Left cardiac atrium (tissue), 4 donors: Measurements from ENCODE around the gene CHRND. TPM values are rescaled to one million over a fixed set of nuclear protein-coding genes. Genes with fewer than 3 reads are reported as not detected.
A peak's percentile ranks its signal among the peaks of the same experiment; 100 is the strongest.

Source experiments
- ATAC-seq, 2 donors: fragments of 200-7000 bp; cut with Tn5 transposase; one replicate each; pipeline ENCODE4 v1.9.1; 2020; ENCODE audit warnings: mild to moderate bottlenecking in 2 of 2, moderate library complexity in 2 of 2
- DNase-seq: peaks from one replicate; pipeline ENCODE4 v3.0.0-alpha.2; 2020
- intact Hi-C, 2 donors: fragments of 100-400 bp; cut with DNase I; formaldehyde crosslinking; loops; one replicate each; pipeline versions ENCODE4 v1.14.1 to v1.15.1; 2022 to 2023
- long read RNA-seq: library from polyadenylated mRNA; unstranded; transcript quantifications from one replicate; pipeline ENCODE4 v2.0.0, GENCODE V29; 2021
- total RNA-seq, 2 donors: library from RNA; stranded (reverse); fragmentation: NEBNext Ultra II Directional; extraction: Animal tissue kit (Norgen Biotek cat#: 25700); gene quantifications; one replicate each; pipeline ENCODE4 v1.2.1, GENCODE V29; 2021
- donor health status: DM: no; HTN: yes; CAD: no.
- donor health status: DM: no; HTN: yes; CAD: no; lungs with severe emphysema.
- donor health status: DM: yes; HTN: yes; CAD: no.
- donor health status: Dilated cardiomyopathy.

The CHRND gene
- total RNA-seq, result under 1 TPM in 1 of 2 donors, not detected in 1; 0.35 TPM
- long read RNA-seq, result 0 reads

DNA sequence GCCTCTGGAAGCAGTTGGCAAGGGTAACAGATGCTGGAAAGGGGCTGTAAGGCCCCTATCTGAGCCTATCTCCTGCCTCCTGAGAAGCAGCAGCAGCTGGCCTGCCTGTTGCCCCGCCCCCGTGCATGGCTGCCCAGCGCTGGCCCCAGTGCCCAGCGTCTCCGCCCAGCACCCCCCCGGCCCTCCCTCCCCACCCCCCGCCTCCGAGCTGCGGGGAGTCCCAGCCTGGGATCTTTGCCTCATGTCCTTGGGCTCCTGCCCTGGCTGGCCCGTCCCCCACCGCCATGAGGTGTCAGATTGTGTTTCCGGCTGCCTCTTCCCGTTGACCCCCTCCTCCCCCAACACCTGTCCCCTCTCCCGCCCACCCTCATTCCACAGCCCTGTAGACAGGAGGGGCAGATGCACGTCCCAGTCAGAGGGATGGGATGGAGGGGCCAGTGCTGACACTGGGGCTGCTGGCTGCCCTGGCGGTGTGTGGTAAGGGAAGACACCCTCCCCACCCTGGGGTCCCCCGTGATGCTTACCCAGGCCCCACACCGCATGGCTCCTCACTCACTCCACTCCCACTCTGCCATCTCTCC lies at the start of gene CHRND:
Gene CHRND (plus strand): TSS at position 370 of the 581 bp plus-strand sequence. CDS start 56 bp downstream, at position 426.
- no peak for DNase-seq
- intact Hi-C loops, result loop anchor here in 1 of 2 donors (10.0 kb wide), 1 partner anchor 621 kb away; no protein-coding TSS in a partner anchor

DNA sequence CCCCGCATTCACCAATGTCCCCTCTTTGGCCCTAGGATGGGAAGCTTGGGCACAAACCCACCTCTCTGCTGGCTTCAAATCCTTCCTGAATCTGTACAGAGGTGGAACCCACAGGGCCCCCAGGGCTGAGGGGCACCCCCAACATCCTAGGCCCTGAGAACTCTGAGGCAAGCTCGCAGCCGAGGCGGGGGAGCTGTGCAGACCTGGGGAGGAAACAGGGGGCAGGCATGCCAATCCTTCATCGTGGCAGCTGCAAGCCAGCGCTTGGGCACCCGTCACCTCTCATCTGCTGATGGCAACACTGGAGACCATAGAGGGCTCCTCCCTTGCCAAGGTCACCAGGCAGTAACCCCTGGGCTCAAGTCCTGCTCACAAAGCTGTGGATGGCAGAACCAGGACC lies 49.2 kb upstream of the CHRND start:
- intact Hi-C loops, result no loop called here
- no peak for DNase-seq
- no peak for ATAC-seq

More for the DNA sequence above, at the start of gene CHRND:
- ATAC-seq, result peak; percentile 27 to 71

DNA sequence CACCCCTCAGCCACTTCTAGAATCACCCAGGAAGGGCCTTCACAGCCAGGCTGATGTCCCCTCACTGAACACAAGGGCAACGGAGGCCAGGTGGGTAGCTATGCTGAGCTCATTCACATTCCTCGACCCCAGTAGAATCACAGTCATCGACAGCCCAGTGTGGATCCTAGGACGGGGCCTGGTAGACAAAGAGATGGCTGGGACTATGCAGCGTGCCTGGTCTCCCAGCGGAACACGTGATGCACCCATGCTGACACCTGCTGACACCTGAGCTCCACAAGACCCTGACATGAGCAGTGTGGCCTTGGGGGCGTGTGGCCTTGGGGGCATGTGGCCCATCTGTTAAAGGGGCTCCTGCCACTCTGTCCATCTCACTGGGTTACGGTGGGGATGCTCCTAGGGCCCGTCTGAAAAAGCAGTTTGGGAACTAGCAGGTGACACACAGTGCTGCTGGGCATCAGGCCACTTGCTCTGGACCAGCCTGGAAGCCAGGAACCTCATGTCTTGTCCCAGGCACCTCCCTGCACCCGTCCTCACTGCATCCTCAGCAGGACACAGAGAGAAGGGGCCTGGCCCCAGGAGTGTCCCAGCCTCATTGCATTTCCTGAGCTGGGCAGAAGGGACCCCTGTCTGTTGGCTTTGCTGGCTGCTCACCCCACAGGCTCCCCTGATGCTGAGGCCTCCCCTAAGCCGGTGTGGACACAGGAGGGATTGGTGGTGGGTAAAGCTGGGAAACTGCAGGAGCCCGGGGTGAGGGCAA lies 48.0 kb upstream of the CHRND start:
- intact Hi-C loops, result no loop called here
- ATAC-seq (no peak), DNase-seq (peak; percentile 11)

DNA sequence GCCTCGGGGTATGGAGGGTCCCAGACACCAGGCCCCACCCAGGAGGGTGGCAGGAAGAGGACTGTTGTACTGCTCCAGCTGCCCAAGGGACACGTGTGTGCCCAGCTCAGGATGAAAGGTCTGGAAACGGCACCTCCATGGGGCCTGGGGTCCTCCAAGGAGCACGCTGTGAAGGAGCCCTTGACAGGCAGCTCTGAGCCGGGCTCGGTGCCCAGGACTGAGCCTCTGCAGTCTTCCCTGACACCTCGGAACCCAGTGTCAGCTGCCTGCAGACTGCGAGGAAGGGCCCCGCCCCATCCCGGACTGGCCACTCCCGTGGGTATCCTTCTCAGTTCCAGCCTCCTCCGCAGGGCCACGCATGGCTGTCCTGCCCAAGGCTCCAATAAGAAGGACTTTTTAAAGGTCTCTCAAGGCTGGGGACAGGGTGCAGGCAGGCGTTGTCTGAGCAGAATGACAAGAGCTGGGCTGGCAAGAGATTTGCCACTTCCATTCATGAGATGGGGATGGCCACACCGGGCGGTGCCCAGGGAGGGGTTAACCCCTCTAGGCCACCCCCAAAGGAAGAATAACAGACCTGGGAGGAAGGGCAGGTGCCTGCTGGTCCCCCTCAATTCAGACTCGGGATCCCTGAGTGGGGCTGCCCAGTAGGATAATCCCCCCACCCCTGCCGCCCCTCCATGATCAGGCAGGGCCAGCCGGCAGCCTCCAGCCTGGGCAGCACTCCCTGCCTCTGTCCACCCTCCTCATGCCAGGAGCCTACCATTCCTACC lies 47.2 kb upstream of the CHRND start:
- peak; percentile 15 for DNase-seq
- no peak for ATAC-seq

DNA sequence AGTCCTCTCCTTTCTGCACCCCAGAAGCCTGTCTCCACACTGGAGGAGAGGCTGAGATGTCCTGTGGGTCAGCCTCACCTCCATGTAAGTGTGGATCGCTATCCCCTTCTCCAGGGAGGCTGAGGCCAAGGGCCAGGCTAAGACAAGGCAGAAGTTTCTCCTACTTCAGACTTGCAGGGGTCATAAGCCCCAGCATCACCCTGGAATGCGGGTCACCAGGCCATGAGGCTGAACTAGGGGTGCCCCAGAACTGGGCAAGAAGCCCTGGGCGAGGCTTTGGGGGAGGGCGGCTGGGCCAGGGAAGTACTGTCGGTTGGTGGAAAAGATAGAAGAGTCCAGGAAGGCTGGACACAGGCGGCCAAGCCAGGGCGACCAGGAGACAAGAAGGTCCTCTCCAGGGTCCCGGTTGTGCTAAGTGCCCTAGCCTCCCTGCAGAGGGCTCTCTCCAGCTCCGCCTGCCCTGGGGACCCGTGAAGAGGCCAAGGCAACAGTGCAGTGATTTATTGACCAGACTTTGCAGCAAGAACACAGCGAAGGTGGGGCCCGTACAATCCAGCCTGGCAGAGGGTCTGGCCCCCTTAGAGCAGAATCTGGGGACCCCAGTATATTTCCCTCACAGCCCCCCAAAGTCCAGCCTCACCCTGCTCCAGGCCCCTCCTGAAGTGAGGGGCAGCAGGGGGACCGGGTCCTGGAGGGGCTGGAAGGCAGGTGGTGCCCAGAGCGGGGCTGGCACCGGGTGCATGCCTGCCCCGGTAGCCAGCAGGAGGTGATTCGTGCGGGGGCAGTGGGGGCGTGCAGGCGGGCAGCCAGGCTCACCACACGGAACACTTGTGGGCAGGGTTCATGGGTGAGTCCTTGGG lies 46.4 kb upstream of the CHRND start:
- intact Hi-C loops, result no loop called here
- ATAC-seq (no peak), DNase-seq (no peak)

More for the DNA sequence above, 47.2 kb upstream of the CHRND start:
- intact Hi-C loops, result no loop called here

DNA sequence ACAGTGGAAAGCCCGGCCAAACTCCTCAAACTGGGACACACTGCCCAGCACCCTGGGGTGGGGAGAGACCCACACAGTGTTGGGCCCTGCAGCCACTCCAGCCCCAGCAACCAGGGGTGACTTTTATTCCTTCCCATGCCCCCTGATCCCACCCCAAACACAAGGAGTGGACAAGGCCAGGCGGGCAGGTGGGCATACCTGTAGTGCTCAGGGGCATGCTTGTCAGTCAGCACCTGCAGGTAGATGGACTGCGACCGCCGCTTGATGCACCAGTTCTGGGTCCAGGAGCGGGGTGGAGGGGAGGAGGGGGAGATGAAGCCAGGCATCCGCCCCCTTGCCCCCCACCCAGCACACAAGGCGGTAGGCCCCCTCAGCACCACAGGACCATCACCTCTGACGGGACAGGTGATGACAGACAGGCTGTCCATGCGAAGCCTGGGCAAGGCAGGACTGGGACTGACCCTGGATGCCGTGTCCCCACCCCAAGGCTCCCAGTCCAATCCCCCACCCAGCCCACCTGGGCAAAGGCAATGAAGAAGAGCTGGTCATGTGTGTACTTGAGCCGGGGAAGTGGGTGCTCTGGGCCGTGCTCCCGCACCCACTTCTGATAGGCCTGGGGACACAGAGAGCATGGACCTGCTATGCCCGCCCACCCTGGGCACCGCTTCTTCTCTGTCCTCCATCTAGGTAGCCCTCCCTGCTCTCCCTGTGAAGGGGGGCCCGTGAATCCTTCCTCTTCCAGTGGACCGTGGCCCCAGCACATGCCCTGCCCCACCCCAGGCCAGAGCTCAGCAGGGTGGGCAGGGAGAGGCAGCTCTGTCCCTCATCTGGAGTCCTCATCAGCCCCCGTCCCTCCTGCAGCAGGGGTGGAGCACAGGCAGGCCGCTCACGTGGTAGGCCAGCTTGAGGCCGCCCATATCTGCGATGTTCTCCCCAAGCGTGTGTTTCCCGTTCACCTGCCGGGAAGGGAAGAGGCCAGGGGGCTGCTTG lies 45.5 kb upstream of the CHRND start:
- intact Hi-C loops, result no loop called here
- ATAC-seq (peak in 1 of 2 donors; percentile 28), DNase-seq (peak; percentile 14)

DNA sequence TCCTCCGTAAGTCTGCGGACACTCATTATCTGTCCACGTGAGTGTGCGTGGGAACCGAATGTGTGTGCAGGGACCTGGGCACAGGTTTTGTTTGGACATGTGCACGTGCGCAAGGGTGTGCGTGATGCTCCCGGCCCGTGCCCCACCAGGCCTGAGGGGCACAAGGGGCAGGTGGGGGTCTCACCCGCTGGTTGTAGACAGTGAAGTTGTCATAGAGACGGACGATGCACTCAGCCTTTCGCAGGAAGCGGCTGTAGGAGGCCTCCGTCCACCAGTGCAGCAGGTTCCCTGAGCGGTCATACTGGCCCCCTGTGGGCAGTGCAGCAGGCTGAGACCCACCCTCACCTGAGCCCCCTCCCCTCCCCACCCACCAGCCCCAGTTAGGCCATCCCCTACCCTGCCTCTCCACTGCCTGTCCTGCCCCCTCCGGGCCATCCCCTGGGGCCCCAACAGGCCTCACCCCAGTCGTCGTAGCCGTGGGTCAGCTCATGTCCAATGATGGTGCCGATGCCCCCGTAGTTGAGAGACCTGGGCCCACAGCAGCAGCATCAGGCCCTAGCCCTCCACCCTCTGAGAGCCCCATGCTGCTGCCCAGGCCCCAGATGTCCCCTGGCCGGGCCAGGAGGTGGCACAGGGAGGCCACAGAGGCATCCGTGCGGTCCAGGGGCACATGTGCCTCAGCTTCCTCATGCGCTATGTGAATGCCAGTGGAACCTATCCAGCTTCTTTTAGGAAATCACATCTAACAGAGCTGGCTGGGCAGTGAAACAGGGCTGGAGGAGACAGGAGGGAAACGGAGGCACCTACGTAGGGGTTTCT lies 44.4 kb upstream of the CHRND start:
- intact Hi-C loops, result no loop called here
- ATAC-seq (no peak), DNase-seq (peak; percentile 12)

DNA sequence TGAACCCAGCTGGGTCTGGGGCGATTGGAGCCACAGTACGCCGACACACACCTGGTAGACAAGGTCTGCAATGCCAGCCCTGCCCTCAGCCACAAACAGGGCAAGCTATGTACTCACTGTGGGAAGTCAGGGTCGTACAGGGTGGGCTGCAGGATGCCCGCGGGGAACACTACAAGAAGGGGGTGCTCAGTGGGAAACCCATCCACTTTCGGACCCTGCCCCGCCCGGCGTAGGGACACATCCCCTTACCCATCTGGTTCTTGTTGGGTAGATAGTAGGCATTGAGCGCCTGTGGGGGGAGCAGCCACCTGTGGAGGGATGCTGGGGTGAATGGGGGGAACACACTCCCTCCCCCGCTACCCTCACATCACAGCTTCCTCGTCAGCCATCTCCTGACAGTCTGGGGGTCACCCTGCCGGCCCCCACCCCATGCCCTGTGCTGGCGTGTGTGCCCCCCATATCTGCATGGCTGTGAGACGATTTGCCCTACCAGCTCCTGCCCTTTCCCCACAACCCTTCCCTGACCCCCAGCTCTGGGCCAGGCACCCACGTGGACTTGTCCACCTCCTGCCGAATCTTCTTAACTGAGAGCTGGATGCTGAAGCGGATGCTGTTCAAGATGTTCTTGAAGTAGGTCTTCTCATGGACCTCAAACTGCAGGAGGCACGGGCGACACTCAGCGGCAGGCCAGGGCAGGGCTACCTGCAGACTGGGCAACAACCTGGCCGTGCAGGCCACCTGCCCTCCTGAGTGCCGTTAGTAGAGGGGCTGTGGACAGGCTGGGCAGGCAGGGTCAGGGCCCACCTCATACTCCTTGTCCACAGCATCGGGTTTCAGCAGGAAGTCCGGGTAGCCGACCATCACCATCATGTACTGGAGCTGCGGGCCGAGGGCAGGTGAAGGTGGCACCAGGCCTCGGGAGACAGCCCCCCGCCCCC lies 43.4 kb upstream of the CHRND start:
- intact Hi-C loops, result no loop called here
- DNase-seq, result peak; percentile 12
- no peak for ATAC-seq

DNA sequence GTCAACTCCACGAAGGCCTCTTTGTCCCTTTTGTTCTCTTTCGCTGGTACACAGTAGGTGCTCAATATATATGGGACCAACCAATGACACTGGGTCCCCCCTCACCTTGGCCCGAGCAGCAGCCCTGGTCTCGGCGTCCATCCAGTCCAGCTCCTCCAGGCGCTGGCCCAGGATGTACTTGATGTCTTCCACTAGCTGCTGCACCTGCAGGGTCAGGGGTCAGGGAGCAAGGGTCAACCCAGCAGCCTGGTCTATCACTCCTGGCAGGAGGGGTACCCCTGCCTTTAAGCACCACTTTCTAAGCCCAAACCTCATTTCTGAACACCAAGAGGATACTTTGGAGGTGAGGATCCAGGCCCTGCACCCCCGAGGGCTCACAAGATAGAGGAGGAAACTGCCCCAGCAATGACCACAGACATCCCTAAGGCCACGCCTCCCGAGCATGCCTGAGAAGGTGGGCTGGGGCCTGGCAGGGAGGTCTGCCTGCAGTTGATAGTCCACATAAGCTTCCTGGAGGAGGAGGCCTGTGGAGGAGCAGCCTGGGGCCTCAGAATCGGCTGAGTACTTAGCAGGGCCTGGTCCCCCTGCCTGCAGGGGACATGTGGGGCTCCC lies 42.5 kb upstream of the CHRND start:
- peak; percentile 15 for DNase-seq
- no peak for ATAC-seq
- intact Hi-C loops, result no loop called here

DNA sequence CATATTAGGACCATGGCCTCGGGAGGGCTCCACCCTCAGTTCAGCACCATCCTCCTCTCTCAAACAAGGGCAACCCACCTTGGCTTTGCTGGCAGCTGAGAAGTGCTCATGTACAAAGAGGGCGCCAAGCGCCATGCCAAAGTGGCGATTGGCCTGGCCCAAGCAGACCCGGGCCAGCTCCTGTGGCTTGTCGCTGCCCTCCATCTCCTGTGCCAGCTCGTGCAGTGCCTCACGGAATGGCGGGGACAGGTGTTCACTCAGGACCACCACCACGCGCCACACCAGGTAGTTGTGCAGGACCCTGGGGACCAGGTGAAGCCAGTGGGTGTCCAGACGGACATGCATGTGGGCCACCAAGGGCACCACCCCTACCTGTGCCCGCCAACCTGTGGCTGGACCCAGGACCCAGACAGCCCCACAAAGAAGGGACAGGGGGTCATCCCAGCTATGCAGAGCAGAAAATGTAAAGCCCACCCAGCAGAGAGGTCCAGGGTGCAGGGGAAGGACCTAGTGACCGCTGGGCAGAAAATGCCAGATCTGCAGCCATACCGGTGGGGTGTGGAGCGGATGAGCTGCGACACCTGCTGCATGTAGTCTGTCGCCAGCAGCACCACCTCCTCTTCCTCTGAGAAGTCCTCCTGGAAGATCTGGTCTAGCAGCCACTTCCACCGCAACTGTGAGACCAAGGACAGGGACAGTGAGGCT lies 41.9 kb upstream of the CHRND start:
- ATAC-seq (no peak), DNase-seq (no peak)
- intact Hi-C loops, result no loop called here

DNA sequence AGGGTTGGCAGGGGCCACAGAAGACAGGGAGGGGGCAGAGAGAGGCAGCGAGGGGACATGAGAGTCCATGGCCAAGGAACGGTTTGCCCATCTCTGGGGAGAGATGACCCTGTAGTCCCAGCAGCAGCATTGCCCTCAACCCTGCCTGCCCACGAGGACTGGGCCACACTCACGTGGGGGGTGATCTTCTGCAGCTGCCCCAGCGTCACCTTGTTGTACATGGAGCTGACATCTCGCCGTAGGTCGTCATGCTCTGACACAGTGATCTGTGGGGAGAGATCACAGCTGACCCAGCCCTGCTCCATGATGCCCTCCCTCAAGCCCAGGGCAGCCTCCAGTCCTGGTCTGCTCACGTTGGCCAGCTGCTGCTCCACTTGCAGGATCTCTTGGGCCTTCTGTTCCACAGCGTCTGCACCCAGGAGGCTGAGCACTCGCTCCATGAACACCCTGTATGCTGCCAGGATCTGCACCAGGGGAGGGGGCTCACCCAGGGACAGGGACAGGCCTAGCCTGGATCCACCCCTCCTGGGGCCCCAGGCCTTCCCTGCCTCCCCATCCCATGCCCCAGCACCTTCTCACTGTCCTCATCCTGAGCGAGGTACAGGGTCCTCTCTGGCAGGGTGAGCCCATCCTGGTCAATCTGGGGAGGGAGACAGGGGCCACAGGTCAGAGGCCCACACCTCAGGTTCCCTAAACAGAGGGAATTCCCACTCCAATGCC lies 41.2 kb upstream of the CHRND start:
- no peak for DNase-seq
- intact Hi-C loops, result no loop called here
- no peak for ATAC-seq

DNA sequence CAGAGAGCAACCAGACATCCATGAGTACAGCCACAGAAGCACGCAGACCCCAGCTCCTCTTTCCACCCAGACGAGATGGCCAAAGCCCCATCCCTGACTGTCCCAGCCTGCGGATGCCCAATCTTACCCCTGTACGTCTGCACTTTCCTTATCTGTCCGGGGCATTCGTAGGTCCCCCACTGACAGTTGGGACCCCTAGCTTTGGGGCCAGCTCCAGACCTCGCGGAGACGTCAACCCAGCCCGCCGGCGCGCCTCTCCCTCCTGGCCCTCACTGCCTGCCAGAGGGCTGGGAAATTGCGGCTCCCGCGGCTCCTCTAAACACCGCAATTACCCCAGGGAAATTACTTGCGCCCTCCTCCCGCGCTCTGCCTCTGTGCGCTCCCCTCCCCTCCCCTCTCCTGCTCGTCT lies 40.6 kb upstream of the CHRND start:
- ATAC-seq (no peak), DNase-seq (no peak)
- intact Hi-C loops, result no loop called here

DNA sequence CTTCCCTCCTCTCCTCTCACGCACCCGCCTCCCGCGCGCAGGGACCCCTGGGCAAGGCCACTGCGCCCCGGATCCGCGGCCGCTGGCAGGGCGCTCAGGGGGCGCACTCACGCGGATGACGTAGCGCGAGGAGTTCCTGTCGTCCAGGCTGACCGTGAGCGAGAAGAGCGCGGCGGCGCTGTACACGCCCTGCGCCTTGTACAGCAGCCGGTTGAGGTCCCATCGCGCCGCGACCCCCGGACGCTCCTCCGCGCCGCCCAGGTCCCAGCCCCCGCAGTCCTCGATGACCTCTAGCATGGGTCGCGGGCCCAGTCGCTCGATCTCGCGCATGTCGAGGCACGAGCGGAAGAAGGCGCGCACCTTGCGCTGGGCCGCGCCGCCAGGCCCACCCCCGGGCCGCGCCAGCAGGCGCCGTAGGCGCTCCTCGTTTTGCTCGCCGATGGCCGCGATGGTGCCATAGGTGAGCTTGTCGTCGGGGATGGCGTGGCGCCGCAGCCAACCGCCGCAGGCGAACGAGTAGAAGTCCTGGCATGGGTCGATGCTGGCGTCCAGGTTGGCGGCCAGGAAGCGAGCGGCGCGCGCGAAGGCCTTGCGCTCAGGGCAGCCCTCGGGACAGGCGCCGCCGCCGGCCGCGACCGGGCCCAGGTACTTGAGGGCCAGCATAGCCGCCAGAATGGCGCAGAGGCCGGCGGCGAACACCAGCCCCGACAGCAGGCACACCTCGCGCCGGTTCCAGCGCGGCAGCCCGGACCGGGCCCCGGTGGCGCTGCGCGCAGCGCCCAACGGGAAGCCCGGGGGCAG lies 40.0 kb upstream of the CHRND start:
- DNase-seq (no peak), ATAC-seq (no peak)
- intact Hi-C loops, result no loop called here
